Tibial artery (tissue), 4 donors: Measurements from ENCODE around the gene ZNF467.

Experiments
- DNase-seq, 2 donors: peaks; one replicate each; pipeline ENCODE4 v3.0.0-alpha.2; 2019
- H3K27ac ChIP-seq, 2 donors: fragments of 200-600 bp; sonication (generic) in 1 of 2; 1 replicate in 1 of 2; 2 replicates in 1 of 2; pipeline ENCODE4 v1.5.1; 2018 to 2019; ENCODE audit warnings: mild to moderate bottlenecking in 1 of 2
- H3K27me3 ChIP-seq, 2 donors: fragments of 200-600 bp; sonication (generic) in 1 of 2; one replicate each; pipeline versions ENCODE4 v1.5.1 to v1.6.0; 2016 to 2019
- H3K36me3 ChIP-seq, 3 donors: fragments of 200-600 bp; sonication (generic) in 2 of 3; one replicate each; pipeline ENCODE4 v1.5.1; 2016 to 2019; ENCODE audit warnings: mild to moderate bottlenecking in 2 of 3
- H3K4me1 ChIP-seq, 4 donors: fragments of 200-600 bp; sonication (generic) in 2 of 4; 1 replicate in 3 of 4; 2 replicates in 1 of 4; pipeline ENCODE4 v1.5.1; 2016 to 2019
- H3K4me3 ChIP-seq, 2 donors: fragments of 200-600 bp; sonication (generic) in 1 of 2; 1 replicate in 1 of 2; 2 replicates in 1 of 2; pipeline ENCODE4 v1.5.1; 2018 to 2019; ENCODE audit warnings: mild to moderate bottlenecking in 2 of 2
- H3K9me3 ChIP-seq, 3 donors: fragments of 200-600 bp; sonication (generic) in 1 of 3; one replicate each; pipeline ENCODE4 v1.5.1; 2016 to 2019
- CTCF ChIP-seq, 2 experiments: fragments of 200-600 bp in 1 of 2; fragments of 450-650 bp in 1 of 2; IDR thresholded peaks; one replicate each; pipeline ENCODE4 v1.5.1; 2017 to 2019; ENCODE audit warnings: antibody characterized with exemption in 2 of 2, mild to moderate bottlenecking in 1 of 2, moderate library complexity in 1 of 2
- intact Hi-C: fragments of 100-400 bp; cut with DNase I; formaldehyde crosslinking; loops from one replicate; pipeline ENCODE4 v1.15.0; 2023; ENCODE audit warnings: low total_unique reads

ZNF467 gene

DNA sequence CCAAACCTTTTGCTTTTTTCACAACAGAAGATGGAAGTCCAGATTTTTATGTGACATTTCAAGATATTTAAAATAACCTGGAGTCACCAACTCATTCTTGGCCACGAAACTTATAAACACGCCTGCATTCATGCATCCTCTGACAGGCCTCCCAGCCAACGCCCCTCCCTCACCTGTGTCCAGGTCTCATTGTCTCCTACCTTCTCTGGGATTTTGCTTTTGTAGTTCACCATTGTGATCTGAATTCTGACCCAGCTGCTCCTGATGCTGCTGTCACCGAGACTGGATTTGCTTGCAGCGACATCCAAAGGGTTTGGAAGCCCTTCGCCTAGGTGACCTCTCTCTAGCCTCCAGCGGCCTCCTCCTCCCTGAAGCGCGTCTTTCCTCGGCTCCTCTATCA, 10.8 kb downstream of the ZNF467 start:
- intact Hi-C loops, result no loop called here
- H3K4me3 ChIP-seq, result no peak overlapping the region
- peaks cover 0 to 11% (median 0%) of the 10 kb centered on the region in 4 donors for H3K4me1 ChIP-seq
- no peak overlapping the region for H3K27ac ChIP-seq
- peaks cover 0 to 18% (median 8%) of the 10 kb centered on the region in 3 donors for H3K36me3 ChIP-seq
- no peak for TF ChIP-seq CTCF (IDR thresholded peaks at IDR 0.05)
- peaks cover 0 to 28% of the 10 kb centered on the region in 2 donors for H3K27me3 ChIP-seq
- no peaks in the 10 kb centered on the region for H3K9me3 ChIP-seq
- no peak for DNase-seq

GRCh38 chr7:149762089-149762488, 11.3 kb downstream of the ZNF467 start:
- no peak for TF ChIP-seq CTCF (IDR thresholded peaks at IDR 0.05)
- Histone ChIP-seq H3K27ac (no peak overlapping the region), H3K9me3 (no peaks in the 10 kb centered on the region), H3K36me3 (peaks cover 0 to 18% (median 8%) of the 10 kb centered on the region in 3 donors), H3K4me1 (peaks cover 0 to 11% (median 0%) of the 10 kb centered on the region in 4 donors), H3K4me3 (no peak overlapping the region), H3K27me3 (peaks cover 0 to 27% of the 10 kb centered on the region in 2 donors)
- intact Hi-C loops, result no loop called here
- DNase-seq, result no peak

DNA sequence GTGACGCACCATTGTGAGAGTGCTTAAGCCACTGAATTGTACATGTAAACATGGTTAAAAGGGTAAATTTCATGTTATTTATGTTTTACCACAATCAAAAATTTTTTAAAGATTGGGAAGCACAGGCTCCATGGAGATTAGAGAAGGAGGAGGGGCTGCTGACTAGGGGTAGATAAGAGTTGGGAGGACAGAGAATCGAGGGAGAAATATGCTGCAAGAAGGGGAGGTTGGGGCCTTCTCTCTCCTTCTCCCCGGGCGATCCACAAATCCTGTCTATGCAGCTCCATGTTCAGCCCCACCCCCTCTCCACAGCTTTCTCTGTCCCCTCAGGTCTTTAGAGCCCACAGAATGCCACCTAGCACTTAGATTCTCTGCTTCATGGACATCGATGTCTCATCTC, 12.1 kb downstream of the ZNF467 start:
- no peak for DNase-seq
- no peak overlapping the region for H3K27ac ChIP-seq
- peaks cover 0 to 18% (median 8%) of the 10 kb centered on the region in 3 donors for H3K36me3 ChIP-seq
- H3K4me3 ChIP-seq, result no peak overlapping the region
- H3K27me3 ChIP-seq, result peaks cover 0 to 21% of the 10 kb centered on the region in 2 donors
- intact Hi-C loops, result no loop called here
- TF ChIP-seq CTCF (IDR thresholded peaks at IDR 0.05), result no peak
- H3K4me1 ChIP-seq, result peaks cover 0 to 11% (median 0%) of the 10 kb centered on the region in 4 donors
- no peaks in the 10 kb centered on the region for H3K9me3 ChIP-seq

- Histone ChIP-seq H3K27me3 (peaks cover 0 to 13% of the 10 kb centered on the region in 2 donors), H3K27ac (no peak overlapping the region), H3K4me1 (peaks cover 0 to 11% (median 0%) of the 10 kb centered on the region in 4 donors), H3K36me3 (peaks cover 0 to 11% (median 6%) of the 10 kb centered on the region in 3 donors), H3K4me3 (no peak overlapping the region), H3K9me3 (no peaks in the 10 kb centered on the region)
- intact Hi-C loops, result no loop called here
- no peak for TF ChIP-seq CTCF (IDR thresholded peaks at IDR 0.05)
- no peak for DNase-seq
These were observed 12.8 kb downstream of the ZNF467 start for GRCh38 chr7:149760538-149760937.

DNA sequence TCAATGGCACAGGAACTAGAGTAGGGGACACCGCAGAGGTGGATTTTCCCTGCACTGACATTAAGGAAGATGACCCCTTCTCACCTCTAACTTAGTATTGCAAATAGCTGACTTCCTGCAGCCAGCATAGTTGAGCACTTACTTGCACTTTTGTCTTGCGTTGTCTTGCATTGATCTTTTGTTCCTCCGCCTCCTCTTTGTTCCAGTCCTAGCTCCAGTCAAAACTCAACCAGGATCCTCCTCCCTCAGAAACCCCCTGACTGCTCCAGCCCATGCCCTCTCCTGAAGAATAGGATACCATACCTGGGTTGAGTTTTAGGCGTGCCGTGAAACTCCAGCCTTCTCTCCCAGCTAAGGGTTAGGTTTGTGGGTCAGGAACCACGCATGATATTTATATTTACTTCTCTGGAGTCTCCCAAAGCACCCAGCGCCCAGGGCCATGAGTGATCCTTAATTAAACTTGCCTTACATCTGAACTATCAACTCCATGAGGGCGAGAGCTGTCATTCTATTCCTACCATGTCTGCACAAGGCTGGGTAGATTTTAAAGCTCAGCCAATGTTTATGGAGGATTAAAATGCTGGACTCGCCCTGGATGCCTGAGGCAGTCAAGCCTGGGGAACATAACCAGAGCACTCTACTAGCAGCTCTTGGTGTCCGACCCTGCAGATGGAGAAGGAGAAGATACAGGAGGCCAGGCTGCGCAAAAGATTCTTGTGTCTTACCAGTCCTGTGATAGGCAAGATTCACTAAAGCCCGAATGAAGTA, 14.1 kb downstream of the ZNF467 start:
- H3K36me3 ChIP-seq, result no peaks in the 10 kb centered on the region
- H3K27ac ChIP-seq, result no peak overlapping the region
- intact Hi-C loops, result no loop called here
- peaks cover 0 to 11% (median 0%) of the 10 kb centered on the region in 4 donors for H3K4me1 ChIP-seq
- H3K9me3 ChIP-seq, result no peaks in the 10 kb centered on the region
- no peak overlapping the region for H3K4me3 ChIP-seq
- DNase-seq, result no peak
- H3K27me3 ChIP-seq, result peaks cover 0 to under 1% of the 10 kb centered on the region in 2 donors
- no peak for TF ChIP-seq CTCF (IDR thresholded peaks at IDR 0.05)
